ENCODE results near the gene RALGPS1. TPM values are rescaled to one million over a fixed set of nuclear protein-coding genes. Genes with fewer than 3 reads are reported as not detected.

The RALGPS1 gene
- total and polyA plus RNA-seq, 2 donors (not counting 1 experiment from before 2014, with no cell fraction given), result 2.0 to 5.9 TPM

- no peak overlapping the region for H3K9ac ChIP-seq (ENCODE audit: insufficient read depth, low read length)
Measured at GRCh38 chr9:127231666-127232065, 317.1 kb downstream of the RALGPS1 start.

DNA sequence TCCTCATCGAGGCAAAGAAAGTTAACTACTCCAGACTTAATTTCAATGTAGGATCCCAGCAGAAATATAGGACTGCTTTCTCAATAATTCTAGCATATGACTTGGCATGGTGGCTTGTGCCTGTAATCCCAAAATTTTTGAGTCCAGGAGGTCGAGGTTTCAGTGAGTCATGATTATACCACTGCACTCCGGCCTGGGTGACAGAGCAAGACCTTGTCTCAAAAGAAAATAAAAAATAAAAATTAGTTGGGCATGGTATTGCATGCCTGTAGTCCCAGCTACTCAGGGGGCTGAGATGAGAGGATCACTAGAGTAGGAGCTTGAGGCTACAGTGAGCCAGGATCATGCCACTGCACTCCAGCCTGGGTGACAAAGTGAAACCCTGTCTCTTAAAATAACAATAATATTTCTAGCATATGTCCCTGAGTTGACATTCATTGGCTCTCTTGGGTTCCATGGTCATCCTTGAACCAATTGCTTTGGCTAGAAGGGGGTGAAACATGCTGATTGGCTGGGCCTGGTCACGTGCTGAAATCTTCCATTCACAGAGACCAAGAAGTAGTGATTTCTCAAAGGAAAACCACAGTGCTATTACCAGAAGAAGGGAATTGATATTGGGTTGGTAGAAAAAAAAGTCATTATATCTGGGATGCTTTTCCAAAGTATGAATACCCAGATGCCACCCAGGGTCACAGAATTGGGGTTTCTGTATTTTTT lies 318.4 kb downstream of the RALGPS1 start:
- no peaks in the 10 kb centered on the region for H3K4me1 ChIP-seq (ENCODE audit: control insufficient read depth, extremely low read depth, insufficient read depth, low read length)
- no peak for DNase-seq (ENCODE audit: low read depth in 2 of 2)
- H4K20me1 ChIP-seq (ENCODE audit: control insufficient read depth, extremely low read depth, insufficient read depth, low read length), result no peaks in the 10 kb centered on the region
- H3K9ac ChIP-seq (ENCODE audit: insufficient read depth, low read length), result no peak overlapping the region
- no peak overlapping the region for H2AFZ ChIP-seq (ENCODE audit: low read length)
- no peak overlapping the region for H3K27ac ChIP-seq (ENCODE audit: insufficient read depth, low read length)
- H3K27me3 ChIP-seq (ENCODE audit: control insufficient read depth, insufficient read depth, low read length), result no peaks in the 10 kb centered on the region
- H3K4me3 ChIP-seq (replicated peaks in 1 of 4; ENCODE audit: control extremely low read depth in 1 of 4, insufficient read depth in 1 of 4, low read depth in 3 of 4, low read length in 4 of 4), result no peak overlapping the region
- H3K9me3 ChIP-seq (ENCODE audit: control insufficient read depth, insufficient read depth, low read depth, low read length), result no peaks in the 10 kb centered on the region
- no peak overlapping the region for H3K4me2 ChIP-seq (ENCODE audit: extremely low read depth, insufficient read depth, low read length)
- H3K36me3 ChIP-seq (ENCODE audit: control insufficient read depth, insufficient read depth, low read length), result no peaks in the 10 kb centered on the region
- TF ChIP-seq CTCF (conservative IDR thresholded peaks at IDR 0.05 in 1 of 2, IDR thresholded peaks at IDR 0.05 in 1 of 2; ENCODE audit: low read depth in 1 of 2, low read length in 2 of 2) (no peak), EZH2 (IDR thresholded peaks at IDR 0.05; ENCODE audit: low read length, missing control alignments) (no peak)
- H3K79me2 ChIP-seq (ENCODE audit: control insufficient read depth, insufficient read depth, low read length), result no peaks in the 10 kb centered on the region

More at GRCh38 chr9:127231666-127232065, 317.1 kb downstream of the RALGPS1 start:
- Histone ChIP-seq H2AFZ (ENCODE audit: low read length) (no peak overlapping the region), H3K27me3 (ENCODE audit: control insufficient read depth, insufficient read depth, low read length) (no peaks in the 10 kb centered on the region), H3K36me3 (ENCODE audit: control insufficient read depth, insufficient read depth, low read length) (no peaks in the 10 kb centered on the region), H3K79me2 (ENCODE audit: control insufficient read depth, insufficient read depth, low read length) (no peaks in the 10 kb centered on the region), H3K4me2 (ENCODE audit: extremely low read depth, insufficient read depth, low read length) (no peak overlapping the region), H3K4me3 (replicated peaks in 1 of 4; ENCODE audit: control extremely low read depth in 1 of 4, insufficient read depth in 1 of 4, low read depth in 3 of 4, low read length in 4 of 4) (no peak overlapping the region), H3K27ac (ENCODE audit: insufficient read depth, low read length) (no peak overlapping the region), H3K4me1 (ENCODE audit: control insufficient read depth, extremely low read depth, insufficient read depth, low read length) (no peaks in the 10 kb centered on the region), H4K20me1 (ENCODE audit: control insufficient read depth, extremely low read depth, insufficient read depth, low read length) (no peaks in the 10 kb centered on the region), H3K9me3 (ENCODE audit: control insufficient read depth, insufficient read depth, low read depth, low read length) (no peaks in the 10 kb centered on the region)
- no peak for DNase-seq (ENCODE audit: low read depth in 2 of 2)
- TF ChIP-seq EZH2 (IDR thresholded peaks at IDR 0.05; ENCODE audit: low read length, missing control alignments), result no peak
- TF ChIP-seq CTCF (conservative IDR thresholded peaks at IDR 0.05 in 1 of 2, IDR thresholded peaks at IDR 0.05 in 1 of 2; ENCODE audit: low read depth in 1 of 2, low read length in 2 of 2), result no peak

DNA sequence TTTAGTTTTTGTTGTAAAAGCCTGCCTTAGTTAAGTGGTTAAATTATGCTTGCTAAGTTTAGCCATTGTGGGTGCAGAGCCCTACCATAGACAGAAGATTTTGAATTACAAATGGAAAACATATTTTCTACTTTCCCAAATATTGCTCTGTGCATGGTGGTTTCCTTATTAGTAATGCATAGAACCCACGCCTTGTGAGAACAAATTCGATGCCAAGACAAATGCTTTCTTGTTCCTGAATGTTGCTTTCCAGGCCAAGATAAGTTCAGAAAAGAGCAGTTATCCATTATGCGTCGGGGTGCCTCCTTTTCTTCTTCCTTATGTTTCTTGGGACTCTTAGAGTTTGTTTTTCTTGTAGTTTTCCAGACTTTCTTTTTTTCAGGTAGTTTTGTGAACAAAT lies 319.0 kb downstream of the RALGPS1 start:
- H3K4me3 ChIP-seq (replicated peaks in 1 of 4; ENCODE audit: control extremely low read depth in 1 of 4, insufficient read depth in 1 of 4, low read depth in 3 of 4, low read length in 4 of 4), result no peak overlapping the region
- TF ChIP-seq CTCF (conservative IDR thresholded peaks at IDR 0.05 in 1 of 2, IDR thresholded peaks at IDR 0.05 in 1 of 2; ENCODE audit: low read depth in 1 of 2, low read length in 2 of 2), result no peak
- no peak for TF ChIP-seq EZH2 (IDR thresholded peaks at IDR 0.05; ENCODE audit: low read length, missing control alignments)
- H3K9ac ChIP-seq (ENCODE audit: insufficient read depth, low read length), result no peak overlapping the region
- H3K4me2 ChIP-seq (ENCODE audit: extremely low read depth, insufficient read depth, low read length), result no peak overlapping the region
- no peak overlapping the region for H3K27ac ChIP-seq (ENCODE audit: insufficient read depth, low read length)
- no peaks in the 10 kb centered on the region for H3K36me3 ChIP-seq (ENCODE audit: control insufficient read depth, insufficient read depth, low read length)
- H4K20me1 ChIP-seq (ENCODE audit: control insufficient read depth, extremely low read depth, insufficient read depth, low read length), result no peaks in the 10 kb centered on the region
- H2AFZ ChIP-seq (ENCODE audit: low read length), result no peak overlapping the region
- no peaks in the 10 kb centered on the region for H3K9me3 ChIP-seq (ENCODE audit: control insufficient read depth, insufficient read depth, low read depth, low read length)
- no peaks in the 10 kb centered on the region for H3K27me3 ChIP-seq (ENCODE audit: control insufficient read depth, insufficient read depth, low read length)
- DNase-seq (ENCODE audit: low read depth in 2 of 2), result no peak
- no peaks in the 10 kb centered on the region for H3K4me1 ChIP-seq (ENCODE audit: control insufficient read depth, extremely low read depth, insufficient read depth, low read length)
- no peaks in the 10 kb centered on the region for H3K79me2 ChIP-seq (ENCODE audit: control insufficient read depth, insufficient read depth, low read length)

Data from fibroblast of lung (primary cell).